Limb (tissue), 2 donors: ENCODE measurements around the gene INSC.

Experiments
- DNase-seq, 2 donors: peaks; one replicate each; pipeline ENCODE4 v3.0.0-alpha.2; 2016; ENCODE audit errors: extremely low spot score in 2 of 2

The INSC gene

GRCh38 chr11:15146271-15147003, 31.7 kb downstream of the INSC start:
- DNase-seq, result no peak

- DNase-seq, result no peak
Observed at GRCh38 chr11:15148169-15148568, 33.4 kb downstream of the INSC start.

GRCh38 chr11:15149050-15149449, 34.3 kb downstream of the INSC start:
- no peak for DNase-seq

GRCh38 chr11:15150507-15150906, 35.8 kb downstream of the INSC start:
- DNase-seq, result no peak

DNA sequence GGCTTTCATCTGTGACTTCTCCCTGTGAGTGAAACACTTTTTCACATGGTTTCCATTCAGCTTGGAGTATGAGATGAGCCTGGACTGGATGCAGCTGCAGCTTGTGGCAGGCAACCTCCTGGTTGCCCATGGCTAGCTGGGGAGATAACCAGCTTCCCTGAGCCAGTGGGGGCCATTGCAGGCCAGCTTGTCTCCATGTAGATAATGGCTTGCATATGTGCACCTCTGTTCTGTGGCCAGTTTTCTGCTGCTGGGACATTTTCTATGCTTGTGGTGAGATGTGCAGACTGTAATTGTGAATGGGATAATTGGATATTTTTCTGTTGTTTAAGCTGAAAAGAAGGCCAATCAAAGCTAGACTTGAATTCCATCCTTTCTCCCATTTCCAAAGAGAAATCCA, 38.5 kb downstream of the INSC start:
- DNase-seq, result no peak

GRCh38 chr11:15157181-15157580, 42.5 kb downstream of the INSC start:
- no peak for DNase-seq

DNA sequence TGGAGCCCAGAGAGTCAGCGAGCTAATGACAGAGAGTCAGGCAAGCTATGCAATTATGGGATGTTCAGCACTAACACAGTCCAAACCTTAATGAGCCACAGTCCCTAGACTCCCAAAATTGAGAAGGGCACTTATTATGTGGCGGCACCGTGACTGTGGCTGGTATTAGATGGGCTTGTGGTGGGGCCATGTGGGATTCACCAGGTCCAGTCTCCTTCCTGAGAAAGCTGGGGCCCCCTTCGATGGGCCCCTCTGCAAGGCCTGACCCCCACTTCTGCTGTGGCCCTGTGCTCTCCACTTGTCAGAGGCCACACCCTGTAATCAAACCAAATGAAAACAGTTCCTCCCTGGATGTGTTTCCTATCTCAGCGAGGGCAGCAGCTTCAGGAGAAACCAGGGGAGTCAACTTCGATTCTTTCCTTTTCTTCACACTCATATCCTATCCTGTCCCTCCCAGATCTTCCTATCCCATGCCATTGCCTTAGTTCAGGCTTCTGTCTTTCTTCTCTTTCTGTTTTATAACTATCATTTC, 42.9 kb downstream of the INSC start:
- no peak for DNase-seq

DNA sequence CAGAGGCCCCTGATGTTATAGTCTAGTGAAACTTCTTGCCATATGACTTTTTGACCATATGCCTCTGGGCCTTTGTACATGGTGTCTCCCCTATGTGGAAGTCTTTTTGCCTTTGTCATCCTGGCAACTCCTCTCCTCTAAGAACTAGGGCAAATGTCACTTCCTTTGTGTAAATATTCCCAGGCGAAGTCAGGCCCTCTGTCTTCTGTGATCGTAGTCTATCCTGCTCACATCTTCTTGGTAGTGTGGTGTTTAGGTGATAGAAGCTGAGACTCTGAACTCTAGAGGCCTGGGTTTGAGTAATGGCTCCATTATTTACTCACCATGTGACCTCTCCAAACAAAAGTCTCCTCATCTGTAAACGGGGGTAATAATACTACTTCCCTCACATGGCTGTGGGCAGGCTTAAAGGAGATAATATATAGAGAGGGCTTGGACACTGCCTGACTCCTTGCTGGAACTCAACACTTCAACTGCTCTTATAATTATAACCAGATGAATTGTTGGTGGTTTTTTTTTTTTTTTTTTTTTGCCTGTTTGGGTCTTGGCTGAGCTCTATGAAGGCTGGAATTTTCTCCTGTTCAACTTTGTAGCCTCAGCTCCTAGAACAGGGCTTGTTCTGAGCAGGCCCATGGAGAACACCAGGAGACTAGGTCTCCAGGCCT, 43.8 kb downstream of the INSC start:
- no peak for DNase-seq

GRCh38 chr11:15159085-15159484, 44.4 kb downstream of the INSC start:
- DNase-seq, result no peak

DNA sequence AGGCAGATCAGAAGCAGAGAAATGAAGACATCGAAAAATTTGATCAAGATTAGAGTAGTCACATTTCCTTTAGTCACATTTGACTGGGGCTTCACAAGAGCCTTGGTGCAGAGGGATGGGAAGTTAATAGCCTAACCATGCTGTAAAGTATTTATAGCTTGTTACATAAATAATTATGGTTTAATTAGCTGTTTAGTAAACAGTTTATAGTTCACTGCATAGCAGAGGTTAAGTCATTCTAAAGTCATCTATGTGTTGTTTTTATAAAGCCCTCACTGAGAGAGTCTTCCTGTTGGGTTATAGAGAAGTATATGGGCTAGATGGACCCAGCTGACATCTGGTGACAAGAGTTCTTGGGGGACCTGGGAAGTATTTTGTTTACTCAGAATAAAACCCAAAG, 47.1 kb downstream of the INSC start:
- no peak for DNase-seq

DNA sequence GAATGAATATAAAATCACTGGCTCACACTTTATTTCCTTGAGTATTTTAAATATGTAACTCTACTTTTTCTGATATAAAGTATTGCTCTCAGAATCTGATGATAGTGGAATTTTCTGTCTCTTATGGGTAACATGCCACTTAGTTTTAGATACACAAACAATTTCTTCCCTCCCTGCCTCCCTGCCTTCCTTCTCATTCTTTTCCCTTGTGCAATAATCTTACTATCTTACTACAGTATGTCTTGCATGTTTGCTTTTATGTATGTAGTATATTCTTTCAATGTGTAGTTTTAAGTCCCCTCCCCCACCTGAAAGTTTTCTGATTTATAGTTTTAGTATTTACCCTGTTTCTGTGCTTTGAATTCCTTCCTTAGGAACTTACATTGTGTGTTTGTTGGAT, 48.4 kb downstream of the INSC start:
- DNase-seq, result no peak

DNA sequence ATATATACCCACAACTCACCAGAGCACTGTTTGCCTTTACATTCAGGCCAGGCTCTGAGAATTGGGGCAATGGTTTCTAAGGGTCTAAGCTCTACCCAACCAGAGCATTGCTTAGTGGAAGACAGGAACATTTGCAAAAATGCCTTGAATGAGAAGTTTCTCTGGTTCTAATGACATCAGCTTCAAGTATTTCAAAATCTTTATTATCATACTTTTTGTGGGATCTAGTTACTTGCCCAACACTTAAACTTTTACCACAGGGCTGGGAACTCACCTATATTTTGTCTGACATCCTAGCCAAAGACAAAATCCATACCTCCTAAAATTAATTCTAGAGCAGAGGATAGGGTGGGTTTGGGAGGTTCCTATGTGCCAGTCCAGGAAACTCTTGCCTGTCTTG, 51.5 kb downstream of the INSC start:
- DNase-seq, result no peak

GRCh38 chr11:15169815-15170551, 55.3 kb downstream of the INSC start:
- DNase-seq, result no peak

- DNase-seq, result no peak
Observed at GRCh38 chr11:15170698-15171097, 56.0 kb downstream of the INSC start.

DNA sequence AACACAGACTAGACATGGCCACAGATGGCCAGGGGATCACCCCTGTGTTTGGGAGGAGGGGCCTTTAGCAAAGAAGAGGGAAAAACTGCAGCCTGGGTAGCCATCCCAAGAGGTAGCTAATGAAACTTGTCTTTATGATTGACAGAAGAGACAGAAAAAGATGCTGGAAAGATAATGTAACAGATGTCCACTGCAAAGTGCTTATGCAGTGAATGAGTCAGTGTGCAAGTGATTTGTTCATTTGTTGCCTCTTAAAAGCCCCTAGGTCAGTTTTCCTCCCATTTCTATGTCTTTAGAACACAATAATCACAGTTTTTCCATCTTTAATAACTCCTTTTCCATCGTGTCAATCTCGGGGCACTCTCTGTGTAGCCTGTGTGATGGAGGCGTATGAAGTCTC, 57.2 kb downstream of the INSC start:
- DNase-seq, result no peak

DNA sequence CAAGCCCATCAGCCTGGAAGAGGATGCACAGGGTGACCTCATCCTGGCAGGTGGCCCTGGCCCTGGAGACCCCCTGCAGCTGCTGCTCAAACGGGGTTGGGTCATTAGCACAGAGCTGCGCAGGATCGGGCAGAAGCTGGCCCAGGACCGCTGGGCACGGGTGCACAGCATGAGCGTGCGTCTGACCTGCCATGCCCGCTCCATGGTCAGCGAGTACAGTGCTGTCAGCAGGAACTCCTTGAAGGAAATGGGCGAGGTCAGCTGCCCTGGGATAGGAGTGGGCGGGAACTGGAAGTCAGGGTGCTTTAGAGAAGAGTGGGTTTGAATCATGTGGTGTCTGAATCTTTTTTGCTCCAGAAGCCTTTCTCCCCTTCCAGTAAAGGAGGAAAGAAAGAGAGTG, 61.1 kb downstream of the INSC start:
- DNase-seq, result no peak

GRCh38 chr11:15176646-15177163, 62.0 kb downstream of the INSC start:
- DNase-seq, result no peak

DNA sequence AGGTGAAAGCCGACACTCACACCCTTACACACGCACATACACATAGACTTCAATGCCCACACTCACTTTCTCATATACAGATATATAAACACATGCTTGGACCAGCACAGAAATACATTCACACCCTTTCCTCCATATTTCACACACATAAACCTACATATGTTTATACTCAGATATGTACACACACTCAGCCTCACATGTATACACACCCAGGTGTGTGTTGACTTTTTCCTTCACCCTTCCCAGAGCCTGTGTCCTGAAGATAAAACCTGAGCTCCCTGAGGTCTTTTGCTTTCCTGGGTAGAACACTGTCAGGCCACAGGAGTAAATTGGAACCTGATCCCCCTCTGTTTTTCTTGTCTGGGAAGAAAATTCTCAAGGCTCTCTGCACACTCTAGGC, 62.8 kb downstream of the INSC start:
- no peak for DNase-seq

GRCh38 chr11:15178214-15178613, 63.5 kb downstream of the INSC start:
- no peak for DNase-seq

GRCh38 chr11:15179167-15179566, 64.4 kb downstream of the INSC start:
- peak in 1 of 2 donors; percentile 62 for DNase-seq

DNA sequence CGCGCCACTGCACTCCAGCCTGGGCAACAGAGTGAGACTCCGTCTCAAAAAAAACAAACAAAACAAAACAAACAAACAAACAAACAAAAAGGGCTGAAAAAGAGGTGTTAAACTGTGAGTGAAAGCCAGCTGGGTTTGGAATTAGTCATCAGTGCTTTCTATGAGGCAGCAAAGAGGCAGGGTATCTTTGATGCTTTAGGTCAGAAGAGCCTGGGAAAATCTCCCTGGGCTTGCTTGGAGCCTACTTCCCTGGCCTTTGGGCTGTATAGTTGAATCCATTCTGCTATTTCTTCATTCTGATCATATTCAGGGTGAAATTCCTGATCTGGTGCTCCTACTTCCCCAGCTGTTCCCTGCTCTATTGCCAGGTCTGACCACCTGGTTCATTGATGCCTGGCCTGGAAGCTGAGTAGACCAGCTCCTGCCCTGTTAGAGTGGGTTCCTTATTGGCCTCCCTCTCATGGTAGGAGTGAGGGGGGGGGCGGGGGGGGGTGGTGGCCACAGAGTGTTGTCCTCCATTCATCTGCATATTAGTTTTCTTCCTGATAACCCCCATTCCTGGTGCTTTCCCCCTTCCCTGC, 65.6 kb downstream of the INSC start:
- no peak for DNase-seq

DNA sequence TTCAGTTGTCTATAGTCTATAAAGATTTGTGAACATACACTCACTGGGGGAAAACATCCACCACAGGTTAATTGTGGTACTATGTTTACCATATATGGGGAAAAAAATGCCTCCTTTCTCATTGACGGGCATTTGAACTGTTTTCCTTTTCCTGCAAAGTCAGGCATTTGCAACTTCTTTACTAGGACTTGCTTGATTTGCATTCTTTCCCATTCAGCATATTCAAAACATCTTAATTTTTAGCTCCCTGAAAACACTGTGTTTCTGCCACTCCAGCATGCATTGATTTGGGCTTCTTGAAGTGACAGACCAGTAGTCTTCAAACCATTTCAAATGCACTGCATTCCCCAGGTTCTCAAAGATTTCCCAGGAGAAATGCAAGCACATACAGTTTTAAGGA, 67.6 kb downstream of the INSC start:
- DNase-seq, result no peak
